Measurements from ENCODE around the gene ZSWIM4. TPM values are rescaled to one million over a fixed set of nuclear protein-coding genes. Genes with fewer than 3 reads are reported as not detected.

The ZSWIM4 gene
- total and polyA plus RNA-seq, 8 donors, result 2.2 to 14.0 (median 3.9) TPM

- peak overlapping the region; percentile 35 to 50 (median 44) for H3K4me3 ChIP-seq
- TF ChIP-seq, protein P1, sequence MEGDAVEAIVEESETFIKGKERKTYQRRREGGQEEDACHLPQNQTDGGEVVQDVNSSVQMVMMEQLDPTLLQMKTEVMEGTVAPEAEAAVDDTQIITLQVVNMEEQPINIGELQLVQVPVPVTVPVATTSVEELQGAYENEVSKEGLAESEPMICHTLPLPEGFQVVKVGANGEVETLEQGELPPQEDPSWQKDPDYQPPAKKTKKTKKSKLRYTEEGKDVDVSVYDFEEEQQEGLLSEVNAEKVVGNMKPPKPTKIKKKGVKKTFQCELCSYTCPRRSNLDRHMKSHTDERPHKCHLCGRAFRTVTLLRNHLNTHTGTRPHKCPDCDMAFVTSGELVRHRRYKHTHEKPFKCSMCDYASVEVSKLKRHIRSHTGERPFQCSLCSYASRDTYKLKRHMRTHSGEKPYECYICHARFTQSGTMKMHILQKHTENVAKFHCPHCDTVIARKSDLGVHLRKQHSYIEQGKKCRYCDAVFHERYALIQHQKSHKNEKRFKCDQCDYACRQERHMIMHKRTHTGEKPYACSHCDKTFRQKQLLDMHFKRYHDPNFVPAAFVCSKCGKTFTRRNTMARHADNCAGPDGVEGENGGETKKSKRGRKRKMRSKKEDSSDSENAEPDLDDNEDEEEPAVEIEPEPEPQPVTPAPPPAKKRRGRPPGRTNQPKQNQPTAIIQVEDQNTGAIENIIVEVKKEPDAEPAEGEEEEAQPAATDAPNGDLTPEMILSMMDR (IDR thresholded peaks at IDR 0.05), result no peak
- no peak for TF ChIP-seq POLR2A (IDR thresholded peaks at IDR 0.05)
- TF ChIP-seq EP300 (IDR thresholded peaks at IDR 0.05), result no peak
- no peak for TF ChIP-seq POLR2AphosphoS5 (IDR thresholded peaks at IDR 0.05)
- intact Hi-C loops (cut with DNase I; ENCODE audit: low total_unique reads), result no loop called here
Observed at GRCh38 chr19:13872695-13873389, 77.6 kb downstream of the ZSWIM4 start.

DNA sequence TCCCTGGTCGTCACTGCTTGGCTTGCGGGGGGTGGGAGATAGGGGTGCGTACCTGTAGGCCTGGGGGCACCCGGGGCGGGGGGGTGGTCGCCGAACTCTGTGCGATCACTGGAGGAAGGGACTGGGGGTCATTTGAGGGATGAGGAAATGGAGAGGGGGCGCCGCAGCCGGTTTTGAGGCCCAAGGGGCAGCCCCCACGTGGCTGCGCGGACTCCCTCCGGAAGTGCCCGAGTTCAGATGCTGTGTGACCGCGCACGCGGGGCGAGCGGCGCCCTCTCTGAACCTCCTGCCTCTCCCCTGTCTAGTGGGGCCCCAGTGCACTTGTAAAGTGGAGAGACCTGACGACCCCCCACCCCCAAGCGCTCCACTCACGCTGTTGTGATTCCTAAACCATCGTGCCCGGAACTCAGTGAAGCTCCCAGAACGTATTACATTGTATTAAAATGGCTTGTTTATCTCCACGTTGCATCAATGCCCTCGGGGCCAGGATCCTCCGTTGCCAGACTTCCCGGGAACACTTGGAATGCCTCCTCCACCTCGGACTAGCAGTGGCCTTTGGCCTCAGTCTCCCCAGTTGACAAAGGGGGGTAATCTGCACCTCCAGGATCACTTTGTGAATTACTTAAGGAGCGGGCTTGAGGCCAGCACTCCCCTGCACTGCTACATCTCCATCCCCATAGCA is 78.7 kb downstream of the ZSWIM4 start:
- no peak overlapping the region for H3K4me3 ChIP-seq
- peaks cover 0 to 15% (median 0%) of the 10 kb centered on the region in 3 donors for H3K27me3 ChIP-seq
- H3K36me3 ChIP-seq, result no peaks in the 10 kb centered on the region
- intact Hi-C loops (cut with DNase I; ENCODE audit: low total_unique reads), result no loop called here
- TF ChIP-seq EP300 (IDR thresholded peaks at IDR 0.05) (no peak), POLR2AphosphoS5 (IDR thresholded peaks at IDR 0.05) (no peak), POLR2A (IDR thresholded peaks at IDR 0.05) (no peak)
- TF ChIP-seq, protein P1 (IDR thresholded peaks at IDR 0.05), result no peak
- H3K4me1 ChIP-seq, result peaks cover 9 to 13% (median 11%) of the 10 kb centered on the region in 4 donors
- H3K9me3 ChIP-seq, result no peaks in the 10 kb centered on the region
- DNase-seq, result no peak
- no peak overlapping the region for H3K27ac ChIP-seq
- 59 to 72% (median 63%) methylated on average over 26 to 35 of the region's 35 CpGs for WGBS, 5 donors

More at GRCh38 chr19:13872695-13873389, 77.6 kb downstream of the ZSWIM4 start:
- no peak overlapping the region for H3K27ac ChIP-seq
- peaks cover 9 to 13% (median 11%) of the 10 kb centered on the region in 4 donors for H3K4me1 ChIP-seq
- H3K9me3 ChIP-seq, result no peaks in the 10 kb centered on the region
- H3K27me3 ChIP-seq, result peaks cover 0 to 15% (median 0%) of the 10 kb centered on the region in 3 donors
- 2 to 3% (median 2%) methylated on average over 20 to 45 of the region's 45 CpGs for WGBS, 5 donors
- DNase-seq, result peak in 1 of 2 donors; percentile 83
- no peaks in the 10 kb centered on the region for H3K36me3 ChIP-seq

GRCh38 chr19:13875824-13876223 is 80.6 kb downstream of the ZSWIM4 start:
- no peak overlapping the region for H3K27ac ChIP-seq
- DNase-seq, result no peak
- 90 to 97% (median 94%) methylated on average over 5 of the region's 5 CpGs for WGBS, 5 donors
- no peak for TF ChIP-seq POLR2A (IDR thresholded peaks at IDR 0.05)
- no peak for TF ChIP-seq POLR2AphosphoS5 (IDR thresholded peaks at IDR 0.05)
- TF ChIP-seq, protein P1 (IDR thresholded peaks at IDR 0.05), result no peak
- no peak for TF ChIP-seq EP300 (IDR thresholded peaks at IDR 0.05)
- H3K9me3 ChIP-seq, result no peaks in the 10 kb centered on the region
- peaks cover 14 to 28% (median 25%) of the 10 kb centered on the region in 4 donors for H3K4me1 ChIP-seq
- no peaks in the 10 kb centered on the region for H3K36me3 ChIP-seq
- peaks cover 0 to 15% (median 0%) of the 10 kb centered on the region in 3 donors for H3K27me3 ChIP-seq
- no peak overlapping the region for H3K4me3 ChIP-seq
- intact Hi-C loops (cut with DNase I; ENCODE audit: low total_unique reads), result no loop called here

DNA sequence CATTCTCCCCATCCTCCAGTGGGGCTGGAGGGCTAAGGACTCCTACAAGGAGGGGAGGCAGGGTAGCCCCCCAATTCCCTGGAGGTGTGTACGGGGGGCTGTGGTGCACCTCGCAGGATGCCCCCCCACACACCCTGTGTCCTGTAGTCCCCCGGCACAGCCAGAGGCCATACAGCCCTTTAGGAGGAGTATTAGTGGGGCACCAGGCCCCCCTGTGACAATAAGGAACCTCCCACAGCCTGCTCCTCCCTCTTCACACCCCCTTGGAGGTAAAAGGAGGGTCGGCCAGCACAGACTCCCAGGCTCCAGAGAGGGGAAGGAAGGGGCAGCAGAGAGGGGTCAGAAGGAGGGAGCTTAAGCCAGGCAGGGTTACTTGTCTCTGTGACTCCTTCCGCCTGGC is 81.6 kb downstream of the ZSWIM4 start, which contains the start of gene NANOS3:
Gene NANOS3, plus strand, starts transcription at position 301 of the 400 bp plus-strand sequence. CDS start 115 bp downstream, outside the sequence.
- H3K27ac ChIP-seq, result no peak within 1 kb of the TSS
- intact Hi-C loops (cut with DNase I; ENCODE audit: low total_unique reads), result no loop called here
- DNase-seq, result no peak
- H3K4me1 ChIP-seq, result peaks cover 24 to 38% (median 34%) of the 10 kb centered on the region in 4 donors
- WGBS, 5 donors, result 41 to 55% (median 48%) methylated on average over 5 of the region's 5 CpGs
- H3K27me3 ChIP-seq, result peaks cover 0 to 15% (median 0%) of the 10 kb centered on the region in 3 donors
- no peak for TF ChIP-seq POLR2AphosphoS5 (IDR thresholded peaks at IDR 0.05)
- TF ChIP-seq POLR2A (IDR thresholded peaks at IDR 0.05), result no peak
- TF ChIP-seq EP300 (IDR thresholded peaks at IDR 0.05), result no peak
- TF ChIP-seq, protein P1 (IDR thresholded peaks at IDR 0.05), result no peak
- H3K36me3 ChIP-seq, result no peaks in the 10 kb centered on the region
- no peak within 1 kb of the TSS for H3K4me3 ChIP-seq
- H3K9me3 ChIP-seq, result no peaks in the 10 kb centered on the region

All from stomach (tissue), 9 donors.